Activated CD4-positive, alpha-beta memory T cell treated with anti-CD3 and anti-CD28 coated beads for 36 hours (primary cell): Measurements from ENCODE around the gene MUL1. TPM values are rescaled to one million over a fixed set of nuclear protein-coding genes. Genes with fewer than 3 reads are reported as not detected.

Source experiments
- CTCF ChIA-PET: fragments of 350-600 bp; sonication (Branson Sonifier 250); formaldehyde crosslinking; loops from one replicate; lab custom pipeline; 2021; ENCODE audit warnings: antibody characterized with exemption, inconsistent platforms; lab: Charles Lee
- POLR2A ChIA-PET: fragments of 350-600 bp; sonication (Branson Sonifier 250); formaldehyde crosslinking; loops from one replicate; lab custom pipeline; 2021; ENCODE audit warnings: antibody characterized with exemption; lab: Charles Lee
- DNase-seq: peaks from one replicate; pipeline ENCODE4 v3.0.0-alpha.2; 2020
- H3K27ac Mint-ChIP-seq: one replicate; pipeline ENCODE4 v1.8.0; 2021; ENCODE audit warnings: mixed read lengths
- H3K27me3 Mint-ChIP-seq: one replicate; pipeline ENCODE4 v1.8.0; 2021; ENCODE audit warnings: mixed read lengths
- H3K36me3 Mint-ChIP-seq: one replicate; pipeline ENCODE4 v1.8.0; 2021; ENCODE audit warnings: mixed read lengths
- H3K4me1 Mint-ChIP-seq: one replicate; pipeline ENCODE4 v1.8.0; 2021; ENCODE audit warnings: low read depth, mixed read lengths
- H3K4me3 Mint-ChIP-seq: one replicate; pipeline ENCODE4 v1.8.0; 2021; ENCODE audit warnings: mild to moderate bottlenecking, mixed read lengths
- H3K9me3 Mint-ChIP-seq: one replicate; pipeline ENCODE4 v1.8.0; 2021; ENCODE audit warnings: mixed read lengths
- intact Hi-C: fragments of 100-400 bp; cut with micrococcal nuclease; formaldehyde crosslinking; loops from one replicate; pipeline ENCODE4 v1.15.1; 2023
- total RNA-seq, 2 experiments: library from RNA; stranded (reverse); gene quantifications; one replicate each; pipeline ENCODE4 v1.2.3, GENCODE V29; 2021

Gene MUL1
- total RNA-seq, 2 experiments from 2014 or later, result 16.3 to 16.7 TPM

GRCh38 chr1:20493309-20493708 is 14.6 kb downstream of the MUL1 start:
- no peak for DNase-seq
- intact Hi-C loops, result loop anchor here (1.0 to 10.0 kb wide), 5 partner anchors 116 to 609 kb away; partner anchors contain the start of gene OTUD3
- Mint-ChIP-seq H3K27ac (no peak overlapping the region), H3K4me1 (peaks cover 29% of the 10 kb centered on the region), H3K9me3 (no peaks in the 10 kb centered on the region), H3K27me3 (peaks cover 5% of the 10 kb centered on the region), H3K4me3 (no peak overlapping the region), H3K36me3 (peaks cover 3% of the 10 kb centered on the region)
- CTCF ChIA-PET, result interaction anchor here (0.5 to 7.8 kb wide), 24 partner anchors 9 to 576 kb away, joined by 3 to 163 read pairs (median 4); no protein-coding TSS in a partner anchor
- POLR2A ChIA-PET, result no interaction called here

GRCh38 chr1:20492751-20493150 is 15.2 kb downstream of the MUL1 start:
- H3K36me3 Mint-ChIP-seq, result peaks cover 3% of the 10 kb centered on the region
- DNase-seq, result no peak

GRCh38 chr1:20491866-20492265 is 16.1 kb downstream of the MUL1 start:
- POLR2A ChIA-PET, result interaction anchor here (0.6 kb wide), 1 partner anchor 288 kb away, joined by 5 read pairs; no protein-coding TSS in a partner anchor
- intact Hi-C loops, result loop anchor here (5.0 to 10.0 kb wide), 3 partner anchors 170 to 607 kb away; partner anchors contain the start of gene OTUD3
- no peak for DNase-seq
- CTCF ChIA-PET, result interaction anchor here (7.8 kb wide), 1 partner anchor 279 kb away, joined by 163 read pairs; no protein-coding TSS in a partner anchor
- H3K27me3 Mint-ChIP-seq, result peaks cover 17% of the 10 kb centered on the region
- no peak overlapping the region for H3K27ac Mint-ChIP-seq
- H3K4me3 Mint-ChIP-seq, result no peak overlapping the region
- no peaks in the 10 kb centered on the region for H3K9me3 Mint-ChIP-seq
- peaks cover 3% of the 10 kb centered on the region for H3K36me3 Mint-ChIP-seq
- peaks cover 23% of the 10 kb centered on the region for H3K4me1 Mint-ChIP-seq

More at GRCh38 chr1:20492751-20493150, 15.2 kb downstream of the MUL1 start:
- H3K9me3 Mint-ChIP-seq, result no peaks in the 10 kb centered on the region
- peaks cover 29% of the 10 kb centered on the region for H3K4me1 Mint-ChIP-seq
- peaks cover 8% of the 10 kb centered on the region for H3K27me3 Mint-ChIP-seq
- H3K4me3 Mint-ChIP-seq, result no peak overlapping the region
- ChIA-PET CTCF (interaction anchor here (0.9 to 7.8 kb wide), 7 partner anchors 27 to 335 kb away, joined by 3 to 163 read pairs (median 8); no protein-coding TSS in a partner anchor), POLR2A (no interaction called here)
- intact Hi-C loops, result loop anchor here (1.0 to 10.0 kb wide), 5 partner anchors 115 to 608 kb away; partner anchors contain the start of gene OTUD3
- no peak overlapping the region for H3K27ac Mint-ChIP-seq

DNA sequence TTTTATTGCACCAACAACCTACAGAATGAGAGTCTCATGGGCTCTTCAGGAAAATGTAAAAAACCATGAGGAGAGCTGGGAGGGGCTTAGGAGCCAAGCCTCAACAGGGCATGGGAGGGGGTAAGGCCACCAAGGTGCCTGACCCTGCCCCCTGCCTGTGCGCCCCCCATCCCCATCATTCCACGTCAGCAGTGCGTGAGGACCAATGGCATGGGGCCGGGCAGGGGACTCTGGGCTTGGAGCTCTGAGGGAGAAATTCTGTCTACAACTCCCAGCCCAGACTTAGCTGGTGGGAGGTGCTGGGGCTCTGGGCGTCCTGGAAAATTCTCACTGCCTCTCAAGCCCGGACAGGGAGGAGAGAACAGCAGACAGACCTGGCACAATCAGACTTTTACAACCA is 16.8 kb downstream of the MUL1 start:
- Mint-ChIP-seq H3K36me3 (no peaks in the 10 kb centered on the region), H3K27me3 (peaks cover 18% of the 10 kb centered on the region), H3K4me3 (no peak overlapping the region), H3K27ac (no peak overlapping the region), H3K4me1 (peaks cover 17% of the 10 kb centered on the region), H3K9me3 (no peaks in the 10 kb centered on the region)
- ChIA-PET POLR2A (interaction anchor here (0.6 kb wide), 1 partner anchor 289 kb away, joined by 5 read pairs; no protein-coding TSS in a partner anchor), CTCF (interaction anchor here (1.2 to 7.8 kb wide), 4 partner anchors 15 to 279 kb away, joined by 4 to 163 read pairs (median 5); no protein-coding TSS in a partner anchor)
- intact Hi-C loops, result loop anchor here (5.0 to 10.0 kb wide), 3 partner anchors 169 to 606 kb away; partner anchors contain the start of gene OTUD3
- DNase-seq, result no peak

GRCh38 chr1:20487236-20487590 is 20.7 kb downstream of the MUL1 start:
- CTCF ChIA-PET, result interaction anchor here (1.0 kb wide), 1 partner anchor 274 kb away, joined by 5 read pairs; no protein-coding TSS in a partner anchor
- Mint-ChIP-seq H3K27ac (no peak overlapping the region), H3K36me3 (no peaks in the 10 kb centered on the region), H3K9me3 (no peaks in the 10 kb centered on the region), H3K4me3 (peak overlapping the region; percentile 23), H3K4me1 (peaks cover 14% of the 10 kb centered on the region), H3K27me3 (peaks cover 36% of the 10 kb centered on the region)
- intact Hi-C loops, result no loop called here
- POLR2A ChIA-PET, result no interaction called here
- no peak for DNase-seq

GRCh38 chr1:20486457-20487235 is 21.3 kb downstream of the MUL1 start:
- peak; percentile 27 for DNase-seq
- peaks cover 41% of the 10 kb centered on the region for H3K27me3 Mint-ChIP-seq
- no peak overlapping the region for H3K27ac Mint-ChIP-seq
- H3K9me3 Mint-ChIP-seq, result no peaks in the 10 kb centered on the region
- ChIA-PET POLR2A (no interaction called here), CTCF (interaction anchor here (1.0 to 1.1 kb wide), 2 partner anchors 109 to 274 kb away, joined by 3 to 5 read pairs; no protein-coding TSS in a partner anchor)
- peak overlapping the region; percentile 57 for H3K4me3 Mint-ChIP-seq
- no peaks in the 10 kb centered on the region for H3K36me3 Mint-ChIP-seq
- intact Hi-C loops, result no loop called here
- peaks cover 14% of the 10 kb centered on the region for H3K4me1 Mint-ChIP-seq

DNA sequence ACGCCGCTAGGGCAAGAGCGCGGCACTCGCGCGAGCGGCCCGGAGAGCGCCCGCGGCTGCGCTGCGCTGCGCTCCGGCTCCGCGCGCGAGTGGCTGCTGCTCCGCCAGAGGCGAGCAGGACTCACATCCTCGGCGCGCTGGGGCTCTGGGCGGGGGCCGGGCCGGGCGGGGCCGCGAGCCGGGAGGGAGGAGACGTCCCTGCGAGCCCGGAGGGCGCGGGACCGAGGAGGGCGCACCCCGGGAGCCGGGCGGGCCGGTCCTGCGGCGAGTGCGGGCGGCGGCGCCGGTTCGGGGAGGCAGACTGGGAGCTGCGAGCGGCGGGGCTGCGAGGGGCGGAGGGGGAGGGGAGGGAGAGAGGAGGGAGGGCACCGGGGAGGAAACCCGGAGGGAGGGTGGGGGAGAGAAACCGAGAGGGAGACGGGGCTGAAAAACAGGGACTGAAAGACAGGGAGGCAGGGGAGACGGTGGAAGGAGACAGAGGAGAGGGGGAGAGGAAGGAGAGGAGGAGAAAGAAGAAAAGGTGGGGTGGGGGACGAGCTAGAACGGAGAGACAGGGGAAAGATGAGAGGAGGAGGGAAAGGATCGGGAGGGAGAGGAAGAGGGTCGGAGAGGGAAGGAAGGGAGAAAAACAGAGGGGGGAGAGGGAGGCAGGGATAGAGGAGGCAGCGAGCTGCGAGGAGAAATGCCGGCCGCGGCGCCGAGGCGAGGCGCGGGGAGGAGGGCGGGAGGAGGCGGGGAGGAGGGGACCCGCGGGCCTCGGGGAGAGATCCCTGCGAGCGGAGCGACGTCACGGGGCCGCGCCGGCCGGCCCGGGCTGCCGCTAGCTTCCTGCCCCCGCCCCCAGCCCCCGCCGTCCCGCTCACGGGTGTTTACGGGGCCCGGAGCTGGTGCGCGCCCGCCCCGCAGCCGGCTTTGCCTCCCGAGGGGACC is 22.2 kb downstream of the MUL1 start, which contains the start of gene CAMK2N1:
Gene CAMK2N1, minus strand, starts transcription at position 684 of the 930 bp plus-strand sequence. CDS start 831 bp downstream, outside the sequence.
- peaks cover 14% of the 10 kb centered on the region for H3K4me1 Mint-ChIP-seq
- no peaks in the 10 kb centered on the region for H3K36me3 Mint-ChIP-seq
- POLR2A ChIA-PET, result no interaction called here
- H3K27ac Mint-ChIP-seq, result peak within 1 kb of the TSS; percentile 6
- H3K27me3 Mint-ChIP-seq, result peaks cover 48% of the 10 kb centered on the region
- CTCF ChIA-PET, result interaction anchor here (1.1 kb wide), 1 partner anchor 108 kb away, joined by 3 read pairs; no protein-coding TSS in a partner anchor
- no peaks in the 10 kb centered on the region for H3K9me3 Mint-ChIP-seq
- intact Hi-C loops, result no loop called here
- H3K4me3 Mint-ChIP-seq, result peak within 1 kb of the TSS; percentile 75
- DNase-seq, result peak; percentile 71

DNA sequence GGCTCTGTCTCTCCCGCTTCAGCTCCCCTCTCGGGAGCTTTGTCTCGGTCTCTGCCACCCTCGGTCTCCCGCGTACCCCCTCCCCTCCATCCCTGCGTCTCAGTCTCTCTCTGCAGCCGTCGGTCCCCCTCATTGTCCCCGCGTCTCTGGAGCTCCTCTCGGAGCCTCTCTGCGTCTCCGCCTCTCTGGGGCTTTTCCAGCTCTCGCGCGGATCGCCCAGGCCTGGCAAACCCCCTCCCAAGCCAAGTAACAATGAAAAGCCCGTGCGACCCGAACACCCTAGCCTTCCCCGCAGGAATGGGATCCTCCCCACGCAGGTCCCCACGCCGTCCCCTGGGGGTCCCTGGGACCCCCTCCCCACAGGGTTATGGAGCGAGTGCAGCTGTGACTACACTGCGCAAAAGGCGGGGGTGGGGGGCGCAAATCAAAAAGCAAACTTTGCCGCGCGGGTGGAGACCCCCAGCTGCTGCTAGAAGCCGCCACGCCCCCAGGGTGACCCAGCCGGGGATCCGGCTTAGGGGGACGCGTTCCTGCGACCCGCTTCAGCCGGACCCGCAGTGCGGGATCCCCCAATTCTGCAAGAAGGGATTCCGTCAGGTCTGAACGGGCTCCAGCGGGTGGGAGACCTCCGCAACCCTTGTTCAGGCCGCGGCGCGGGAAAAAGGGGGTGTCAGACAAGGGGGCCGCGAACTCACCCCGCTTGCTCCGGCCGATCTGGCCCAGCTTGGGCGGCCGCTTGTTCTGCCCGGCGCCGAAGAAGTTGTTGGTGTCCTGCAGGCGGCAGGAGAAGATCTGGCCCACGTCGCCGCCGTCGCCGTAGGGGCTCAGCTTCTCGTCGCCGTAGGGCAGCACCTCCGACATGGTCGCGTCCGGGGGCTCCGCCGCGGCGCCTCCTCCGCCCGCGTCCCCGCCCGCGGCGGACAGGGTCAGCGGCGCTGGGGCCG is 23.2 kb downstream of the MUL1 start:
- CTCF ChIA-PET, result interaction anchor here (1.2 to 2.6 kb wide), 2 partner anchors 9 to 272 kb away, joined by 3 to 14 read pairs; no protein-coding TSS in a partner anchor
- H3K4me3 Mint-ChIP-seq, result peak overlapping the region; percentile 65
- intact Hi-C loops, result no loop called here

GRCh38 chr1:20483833-20484518 is 24.0 kb downstream of the MUL1 start:
- H3K4me1 Mint-ChIP-seq, result peaks cover 14% of the 10 kb centered on the region
- peak overlapping the region; percentile 65 for H3K4me3 Mint-ChIP-seq
- CTCF ChIA-PET, result interaction anchor here (1.2 to 2.6 kb wide), 2 partner anchors 10 to 271 kb away, joined by 3 to 14 read pairs; no protein-coding TSS in a partner anchor
- DNase-seq, result no peak
- H3K9me3 Mint-ChIP-seq, result no peaks in the 10 kb centered on the region
- intact Hi-C loops, result no loop called here
- no peaks in the 10 kb centered on the region for H3K36me3 Mint-ChIP-seq
- H3K27ac Mint-ChIP-seq, result no peak overlapping the region
- POLR2A ChIA-PET, result interaction anchor here (1.0 kb wide), 1 partner anchor 24 kb away, joined by 3 read pairs; the partner anchor contains the start of gene MUL1
- H3K27me3 Mint-ChIP-seq, result peaks cover 59% of the 10 kb centered on the region

More for the DNA sequence above, 23.2 kb downstream of the MUL1 start:
- Mint-ChIP-seq H3K27me3 (peaks cover 52% of the 10 kb centered on the region), H3K27ac (no peak overlapping the region), H3K36me3 (no peaks in the 10 kb centered on the region), H3K9me3 (no peaks in the 10 kb centered on the region), H3K4me1 (peaks cover 14% of the 10 kb centered on the region)
- POLR2A ChIA-PET, result no interaction called here
- no peak for DNase-seq
